Retinal pigment epithelial cell (primary cell): ENCODE results near the gene PRKCD.

Experiments
- DNase-seq: peaks from one replicate; pipeline ENCODE4 v3.0.0-alpha.2; 2010; ENCODE audit warnings: low read depth
- H3K4me3 ChIP-seq: 2 replicates; pipeline ENCODE4 v1.5.1; 2011; ENCODE audit warnings: mild to moderate bottlenecking, low read length, control low read depth, moderate library complexity
- CTCF ChIP-seq: conservative IDR thresholded peaks from 2 replicates; pipeline ENCODE4 v1.5.1; 2011; ENCODE audit warnings: low read depth, low read length, control low read depth, inconsistent platforms

Gene PRKCD

GRCh38 chr3:53173107-53173506 is 12.1 kb downstream of the PRKCD start:
- TF ChIP-seq CTCF: no peak
- no peak for DNase-seq
- H3K4me3 ChIP-seq: no peak overlapping the region

- TF ChIP-seq CTCF: no peak
- no peak overlapping the region for H3K4me3 ChIP-seq
These were observed 13.6 kb downstream of the PRKCD start for GRCh38 chr3:53174346-53175250.

GRCh38 chr3:53175613-53176540 is 14.9 kb downstream of the PRKCD start:
- no peak overlapping the region for H3K4me3 ChIP-seq
- TF ChIP-seq CTCF: no peak
- DNase-seq: no peak

More at GRCh38 chr3:53174346-53175250, 13.6 kb downstream of the PRKCD start:
- DNase-seq: no peak

GRCh38 chr3:53178246-53178645 is 17.2 kb downstream of the PRKCD start:
- DNase-seq: no peak
- H3K4me3 ChIP-seq: no peak overlapping the region
- no peak for TF ChIP-seq CTCF

GRCh38 chr3:53179580-53179979 is 18.6 kb downstream of the PRKCD start:
- no peak for DNase-seq
- TF ChIP-seq CTCF: no peak
- H3K4me3 ChIP-seq: no peak overlapping the region

GRCh38 chr3:53180305-53181023 is 19.5 kb downstream of the PRKCD start:
- no peak overlapping the region for H3K4me3 ChIP-seq
- DNase-seq: no peak
- TF ChIP-seq CTCF: no peak
